HepG2 (cell line): ENCODE data around the gene ULBP1. TPM values are rescaled to one million over a fixed set of nuclear protein-coding genes. Genes with fewer than 3 reads are reported as not detected.

Experiments used
- CHD2 ChIP-seq: IDR thresholded peaks from 2 replicates; pipeline ENCODE4 v1.6.1; 2011; ENCODE audit warnings: low read depth, low read length, improper control_type of control experiment
- KAT2B ChIP-seq: fragments of 150-350 bp; IDR thresholded peaks from 2 replicates; pipeline ENCODE4 v1.6.1; 2014; ENCODE audit warnings: low read depth, low read length, borderline replicate concordance
- KAT8 ChIP-seq: IDR thresholded peaks from 2 replicates; pipeline ENCODE4 v1.6.1; 2016; ENCODE audit warnings: missing genetic modification reagents, missing compliant biosample characterization
- KDM3A ChIP-seq: IDR thresholded peaks from 2 replicates; pipeline ENCODE4 v1.6.1; 2018; ENCODE audit warnings: low read depth, missing compliant biosample characterization
- ONECUT2 ChIP-seq: sonication (generic); formaldehyde crosslinking; IDR thresholded peaks from 2 replicates; pipeline ENCODE4 v1.4.0; 2020; ENCODE audit warnings: missing genetic modification reagents
- SRY ChIP-seq: sonication (generic); formaldehyde crosslinking; IDR thresholded peaks from 2 replicates; pipeline ENCODE4 v1.8.0; 2022; ENCODE audit warnings: mild to moderate bottlenecking, missing genetic modification reagents
- STAT6 ChIP-seq: sonication (generic); formaldehyde crosslinking; IDR thresholded peaks from 2 replicates; pipeline ENCODE4 v1.4.0; 2020; ENCODE audit warnings: missing genetic modification reagents, mild to moderate bottlenecking, borderline replicate concordance
- TRIM24 ChIP-seq: sonication (generic); formaldehyde crosslinking; IDR thresholded peaks from 2 replicates; pipeline ENCODE4 v1.8.0; 2022; ENCODE audit warnings: mild to moderate bottlenecking, missing genetic modification reagents
- ZNF207 ChIP-seq: fragments of 450-650 bp; IDR thresholded peaks from 2 replicates; pipeline ENCODE4 v1.6.1; 2016; ENCODE audit warnings: antibody characterized with exemption, borderline replicate concordance
- ZNF317 ChIP-seq: sonication (generic); formaldehyde crosslinking; IDR thresholded peaks from 2 replicates; pipeline ENCODE4 v1.5.0; 2020; ENCODE audit warnings: mild to moderate bottlenecking, missing genetic modification reagents
- ZNF335 ChIP-seq: sonication (generic); formaldehyde crosslinking; IDR thresholded peaks from 2 replicates; pipeline ENCODE4 v1.4.0; 2020; ENCODE audit warnings: missing genetic modification reagents
- ZNF550 ChIP-seq: sonication (generic); formaldehyde crosslinking; IDR thresholded peaks from 2 replicates; pipeline ENCODE4 v1.4.0; 2020; ENCODE audit warnings: mild to moderate bottlenecking, missing genetic modification reagents, borderline replicate concordance
- ZSCAN21 ChIP-seq: sonication (generic); formaldehyde crosslinking; IDR thresholded peaks from 2 replicates; pipeline ENCODE4 v1.8.0; 2022; ENCODE audit warnings: mild to moderate bottlenecking, missing genetic modification reagents, moderate library complexity, borderline replicate concordance
- polyA plus RNA-seq, 8 experiments: library from polyadenylated mRNA; depleted of rRNA in 3 of 8; stranded (reverse) in 7 of 8; unstranded in 1 of 8; fragments of >200 nt; fragmentation: Illumina TruSeq in 4 of 8; extraction: Trizol in 4 of 8; gene quantifications; 2 replicates each; pipeline versions ENCODE4 v1.2.1 to v1.2.3, GENCODE V29; 2011 to 2016; ENCODE audit warnings: low read depth in 4 of 8, missing spikeins in 1 of 8, mixed read lengths in 1 of 8; ENCODE audit not compliant: insufficient read depth in 1 of 8
- total RNA-seq, 5 experiments: library from RNA; depleted of rRNA; stranded (reverse); fragments of >200 nt; fragmentation: Illumina TruSeq; extraction: Trizol; gene quantifications; 2 replicates each; pipeline ENCODE4 v1.2.3, GENCODE V29; 2016; ENCODE audit warnings: low read depth in 1 of 5
- TF ChIP-seq, protein P1 (sequence below): sonication (generic); formaldehyde crosslinking; IDR thresholded peaks from 2 replicates; pipeline ENCODE4 v1.8.1; 2023; ENCODE audit warnings: mild to moderate bottlenecking, moderate library complexity, missing genetic modification reagents
- TF ChIP-seq, protein P2 (sequence below): sonication (generic); formaldehyde crosslinking; IDR thresholded peaks from 2 replicates; pipeline ENCODE4 v1.4.0; 2020; ENCODE audit warnings: mild to moderate bottlenecking, missing genetic modification reagents
- TF ChIP-seq, protein P3 (sequence below): sonication (generic); formaldehyde crosslinking; IDR thresholded peaks from 2 replicates; pipeline ENCODE4 v1.4.0; 2020; ENCODE audit warnings: mild to moderate bottlenecking, missing genetic modification reagents
- TF ChIP-seq, protein P4 (sequence below): sonication (generic); formaldehyde crosslinking; IDR thresholded peaks from 2 replicates; pipeline ENCODE4 v1.5.0; 2020; ENCODE audit warnings: mild to moderate bottlenecking, missing genetic modification reagents, borderline replicate concordance
- TF ChIP-seq, protein P5 (sequence below): IDR thresholded peaks from 2 replicates; pipeline ENCODE4 v1.6.1; 2016; ENCODE audit warnings: low read depth, control low read depth

ULBP1 gene
- total and polyA plus RNA-seq, 2 of the 13 experiments (the other 11 are each of a cell fraction or from before 2014, with no cell fraction given) = 0.04 to 0.09 TPM

DNA sequence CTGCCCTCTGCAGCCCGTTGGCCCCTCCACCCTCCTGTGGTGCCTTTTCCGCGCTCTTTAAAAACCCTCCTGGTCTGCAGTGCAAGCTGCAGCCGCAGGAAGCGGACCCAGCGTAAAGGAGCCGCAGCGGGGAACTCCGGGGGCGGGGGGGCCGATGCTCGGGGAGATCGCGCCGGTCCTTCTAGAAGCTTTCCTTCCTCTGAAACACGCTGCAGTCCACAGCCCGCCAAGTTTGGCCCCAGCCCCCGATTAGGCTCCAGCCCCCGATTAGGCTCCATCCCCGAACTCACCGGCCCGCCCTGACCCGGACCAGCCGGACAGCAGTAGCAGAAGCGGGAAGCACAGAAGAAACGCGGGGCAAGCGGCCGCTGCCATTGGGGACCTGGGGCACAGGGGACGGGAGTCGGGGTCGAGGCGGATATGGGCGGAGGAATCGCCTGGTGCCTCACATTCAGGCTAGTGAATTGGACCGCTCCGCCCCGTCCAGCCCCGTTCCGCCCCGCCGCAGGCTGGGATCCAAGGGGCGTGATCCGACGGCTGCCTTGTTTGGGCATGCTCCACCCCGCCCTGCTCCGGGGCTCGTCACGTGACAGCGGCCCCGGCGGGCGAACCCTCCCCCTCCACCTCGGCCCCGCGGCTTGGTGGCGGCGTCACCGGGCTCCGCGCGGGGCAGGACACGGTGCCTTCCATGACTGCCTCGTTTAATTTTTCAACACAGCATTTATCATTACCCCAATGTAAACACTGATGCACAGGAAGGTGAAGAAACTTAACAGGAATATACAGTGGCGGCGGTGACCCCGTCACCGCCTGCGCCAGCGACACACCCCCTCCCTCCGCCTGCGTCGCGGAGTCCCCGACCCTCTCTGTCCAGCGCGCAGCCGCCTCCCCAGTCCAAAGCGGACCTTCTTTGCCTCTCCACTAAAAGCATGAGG lies 41.3 kb downstream of the ULBP1 start (continued):
- TF ChIP-seq STAT6 (CRISPR knock-in tag) (no peak), ZNF317 (peak; percentile 52; the same call in 1 of the 2 replicates), SRY (no peak; the same call in 1 of the 2 replicates), KAT8 (CRISPR knock-in tag) (peak; percentile 61; the same call in 1 of the 2 replicates), CHD2 (0 out of 2 replicates have a peak, but pooled peaks have one; percentile 5), ZSCAN21 (CRISPR knock-in tag) (peak; percentile 89), TRIM24 (CRISPR knock-in tag) (no peak), ZNF550 (CRISPR knock-in tag) (no peak; the same call in 1 of the 2 replicates), ONECUT2 (no peak), KDM3A (CRISPR knock-in tag) (peak; percentile 79; the same call in 1 of the 2 replicates), ZNF207 (no peak), ZNF335 (CRISPR knock-in tag) (no peak), KAT2B (no peak)
- TF ChIP-seq, protein P1, sequence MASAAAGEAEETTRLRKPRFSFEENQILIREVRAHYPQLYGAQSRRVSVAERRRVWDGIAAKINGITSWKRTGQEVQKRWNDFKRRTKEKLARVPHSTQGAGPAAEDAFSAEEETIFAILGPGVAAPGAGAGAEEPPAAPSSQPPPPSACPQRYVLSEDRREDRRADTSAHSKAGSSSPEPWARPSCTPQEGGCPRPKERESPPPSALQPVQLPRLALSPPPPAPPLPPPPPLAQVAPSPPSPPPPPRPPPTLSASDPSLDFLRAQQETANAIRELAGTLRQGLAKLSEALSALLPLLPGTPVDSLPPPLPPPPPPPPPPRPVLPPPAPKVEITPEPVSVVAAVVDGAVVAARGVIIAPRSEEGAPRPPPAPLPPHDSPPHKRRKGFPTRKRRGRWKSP (CRISPR knock-in tag) = no peak
- TF ChIP-seq, protein P2, sequence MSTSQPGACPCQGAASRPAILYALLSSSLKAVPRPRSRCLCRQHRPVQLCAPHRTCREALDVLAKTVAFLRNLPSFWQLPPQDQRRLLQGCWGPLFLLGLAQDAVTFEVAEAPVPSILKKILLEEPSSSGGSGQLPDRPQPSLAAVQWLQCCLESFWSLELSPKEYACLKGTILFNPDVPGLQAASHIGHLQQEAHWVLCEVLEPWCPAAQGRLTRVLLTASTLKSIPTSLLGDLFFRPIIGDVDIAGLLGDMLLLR (CRISPR knock-in tag) = peak; percentile 67; the same call in 1 of the 2 replicates
- TF ChIP-seq, protein P3, sequence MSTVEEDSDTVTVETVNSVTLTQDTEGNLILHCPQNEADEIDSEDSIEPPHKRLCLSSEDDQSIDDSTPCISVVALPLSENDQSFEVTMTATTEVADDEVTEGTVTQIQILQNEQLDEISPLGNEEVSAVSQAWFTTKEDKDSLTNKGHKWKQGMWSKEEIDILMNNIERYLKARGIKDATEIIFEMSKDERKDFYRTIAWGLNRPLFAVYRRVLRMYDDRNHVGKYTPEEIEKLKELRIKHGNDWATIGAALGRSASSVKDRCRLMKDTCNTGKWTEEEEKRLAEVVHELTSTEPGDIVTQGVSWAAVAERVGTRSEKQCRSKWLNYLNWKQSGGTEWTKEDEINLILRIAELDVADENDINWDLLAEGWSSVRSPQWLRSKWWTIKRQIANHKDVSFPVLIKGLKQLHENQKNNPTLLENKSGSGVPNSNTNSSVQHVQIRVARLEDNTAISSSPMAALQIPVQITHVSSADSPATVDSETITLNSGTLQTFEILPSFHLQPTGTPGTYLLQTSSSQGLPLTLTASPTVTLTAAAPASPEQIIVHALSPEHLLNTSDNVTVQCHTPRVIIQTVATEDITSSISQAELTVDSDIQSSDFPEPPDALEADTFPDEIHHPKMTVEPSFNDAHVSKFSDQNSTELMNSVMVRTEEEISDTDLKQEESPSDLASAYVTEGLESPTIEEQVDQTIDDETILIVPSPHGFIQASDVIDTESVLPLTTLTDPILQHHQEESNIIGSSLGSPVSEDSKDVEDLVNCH (CRISPR knock-in tag) = no peak
- TF ChIP-seq, protein P4, sequence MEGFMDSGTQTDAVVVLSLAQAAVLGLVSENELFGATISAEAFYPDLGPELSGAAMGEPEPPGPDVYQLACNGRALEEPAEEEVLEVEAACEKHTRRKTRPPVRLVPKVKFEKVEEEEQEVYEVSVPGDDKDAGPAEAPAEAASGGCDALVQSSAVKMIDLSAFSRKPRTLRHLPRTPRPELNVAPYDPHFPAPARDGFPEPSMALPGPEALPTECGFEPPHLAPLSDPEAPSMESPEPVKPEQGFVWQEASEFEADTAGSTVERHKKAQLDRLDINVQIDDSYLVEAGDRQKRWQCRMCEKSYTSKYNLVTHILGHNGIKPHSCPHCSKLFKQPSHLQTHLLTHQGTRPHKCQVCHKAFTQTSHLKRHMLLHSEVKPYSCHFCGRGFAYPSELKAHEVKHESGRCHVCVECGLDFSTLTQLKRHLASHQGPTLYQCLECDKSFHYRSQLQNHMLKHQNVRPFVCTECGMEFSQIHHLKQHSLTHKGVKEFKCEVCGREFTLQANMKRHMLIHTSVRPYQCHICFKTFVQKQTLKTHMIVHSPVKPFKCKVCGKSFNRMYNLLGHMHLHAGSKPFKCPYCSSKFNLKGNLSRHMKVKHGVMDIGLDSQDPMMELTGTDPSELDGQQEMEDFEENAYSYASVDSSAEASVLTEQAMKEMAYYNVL = peak; percentile 69; the same call in 1 of the 2 replicates
- TF ChIP-seq, protein P5, sequence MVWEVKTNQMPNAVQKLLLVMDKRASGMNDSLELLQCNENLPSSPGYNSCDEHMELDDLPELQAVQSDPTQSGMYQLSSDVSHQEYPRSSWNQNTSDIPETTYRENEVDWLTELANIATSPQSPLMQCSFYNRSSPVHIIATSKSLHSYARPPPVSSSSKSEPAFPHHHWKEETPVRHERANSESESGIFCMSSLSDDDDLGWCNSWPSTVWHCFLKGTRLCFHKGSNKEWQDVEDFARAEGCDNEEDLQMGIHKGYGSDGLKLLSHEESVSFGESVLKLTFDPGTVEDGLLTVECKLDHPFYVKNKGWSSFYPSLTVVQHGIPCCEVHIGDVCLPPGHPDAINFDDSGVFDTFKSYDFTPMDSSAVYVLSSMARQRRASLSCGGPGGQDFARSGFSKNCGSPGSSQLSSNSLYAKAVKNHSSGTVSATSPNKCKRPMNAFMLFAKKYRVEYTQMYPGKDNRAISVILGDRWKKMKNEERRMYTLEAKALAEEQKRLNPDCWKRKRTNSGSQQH (CRISPR knock-in tag) = no peak
